Neural progenitor cell (in vitro differentiated cells): ENCODE measurements around the gene MARCHF3. TPM values are rescaled to one million over a fixed set of nuclear protein-coding genes. Genes with fewer than 3 reads are reported as not detected.

Experiments used
- DNase-seq: peaks from one replicate; pipeline ENCODE4 v3.0.0-alpha.2; 2016; ENCODE audit warnings: low spot score
- H2AFZ ChIP-seq: fragments of 200-600 bp; sonication (generic); replicated peaks from 2 replicates; pipeline ENCODE4 v1.6.1; 2016; ENCODE audit warnings: antibody characterized with exemption
- H3F3A ChIP-seq: fragments of 200-600 bp; sonication (generic); 2 replicates; pipeline ENCODE4 v1.6.1; 2016; ENCODE audit warnings: antibody characterized with exemption, low read depth
- H3K27ac ChIP-seq: fragments of 200-600 bp; sonication (generic); 2 replicates; pipeline ENCODE4 v1.5.1; 2016; ENCODE audit warnings: mild to moderate bottlenecking
- H3K27me3 ChIP-seq: fragments of 200-600 bp; sonication (generic); 2 replicates; pipeline ENCODE4 v1.6.1; 2016; ENCODE audit warnings: mild to moderate bottlenecking, moderate library complexity
- H3K36me3 ChIP-seq: fragments of 200-600 bp; sonication (generic); 2 replicates; pipeline ENCODE4 v1.5.1; 2016
- H3K4me1 ChIP-seq: fragments of 200-600 bp; sonication (generic); 2 replicates; pipeline ENCODE4 v1.6.1; 2016; ENCODE audit warnings: mixed run types
- H3K4me2 ChIP-seq: fragments of 200-600 bp; sonication (generic); 2 replicates; pipeline ENCODE4 v1.6.1; 2016
- H3K4me3 ChIP-seq: fragments of 200-600 bp; sonication (generic); 2 replicates; pipeline ENCODE4 v1.5.1; 2016
- H3K79me2 ChIP-seq: fragments of 200-600 bp; sonication (generic); 2 replicates; pipeline ENCODE4 v1.6.1; 2016; ENCODE audit warnings: low read depth
- H3K9ac ChIP-seq: fragments of 200-600 bp; sonication (generic); 2 replicates; pipeline ENCODE4 v1.6.1; 2016
- H3K9me3 ChIP-seq: fragments of 200-600 bp; sonication (generic); 2 replicates; pipeline ENCODE4 v1.5.1; 2016; ENCODE audit warnings: low read depth
- H4K20me1 ChIP-seq: fragments of 200-600 bp; sonication (generic); 2 replicates; pipeline ENCODE4 v1.6.1; 2016; ENCODE audit warnings: low read depth
- H3K27ac Mint-ChIP-seq: 3 replicates; pipeline ENCODE4 v1.8.0; 2021; ENCODE audit warnings: mixed read lengths
- H3K27me3 Mint-ChIP-seq: 2 replicates; pipeline ENCODE4 v1.8.0; 2022; ENCODE audit warnings: low read depth, mild to moderate bottlenecking, inconsistent platforms, moderate library complexity, mixed read lengths; ENCODE audit not compliant: insufficient read depth
- H3K36me3 Mint-ChIP-seq: 3 replicates; pipeline ENCODE4 v1.8.0; 2021; ENCODE audit warnings: mixed read lengths
- H3K4me1 Mint-ChIP-seq: 3 replicates; pipeline ENCODE4 v1.8.0; 2021; ENCODE audit warnings: mixed read lengths
- H3K4me3 Mint-ChIP-seq: 3 replicates; pipeline ENCODE4 v1.8.0; 2021; ENCODE audit warnings: mild to moderate bottlenecking, moderate library complexity, mixed read lengths
- H3K9me3 Mint-ChIP-seq: 3 replicates; pipeline ENCODE4 v1.8.0; 2020; ENCODE audit warnings: mixed read lengths
- CTCF ChIP-seq: fragments of 200-600 bp; sonication (generic); IDR thresholded peaks from 2 replicates; pipeline ENCODE4 v1.5.1; 2017; ENCODE audit warnings: antibody characterized with exemption, mild to moderate bottlenecking
- EZH2 ChIP-seq: fragments of 200-600 bp; sonication (generic); IDR thresholded peaks from 2 replicates; pipeline ENCODE4 v1.6.1; 2017; ENCODE audit warnings: antibody characterized with exemption, mild to moderate bottlenecking, moderate library complexity
- EZH2phosphoT487 ChIP-seq: fragments of 200-600 bp; sonication (generic); IDR thresholded peaks from 2 replicates; pipeline ENCODE4 v1.6.1; 2017; ENCODE audit warnings: antibody characterized with exemption
- total RNA-seq: library from RNA; depleted of rRNA; stranded (reverse); fragments of >200 nt; gene quantifications from 2 replicates; pipeline ENCODE4 v1.2.3, GENCODE V29; 2015; ENCODE audit warnings: low replicate concordance

MARCHF3 gene
- total RNA-seq, 1 donor from 2014 or later, result 6.1 TPM

GRCh38 chr5:126921241-126922091 lies 108.9 kb downstream of the MARCHF3 start:
- TF ChIP-seq EZH2phosphoT487 (no peak), EZH2 (no peak), CTCF (no peak)
- Mint-ChIP-seq H3K9me3 (no peaks in the 10 kb centered on the region), H3K27me3 (peaks cover 2% of the 10 kb centered on the region), H3K4me1 (peaks cover 57% of the 10 kb centered on the region), H3K27ac (no peak overlapping the region), H3K4me3 (no peak overlapping the region), H3K36me3 (no peaks in the 10 kb centered on the region)
- H3K4me1 ChIP-seq, result peaks cover 21% of the 10 kb centered on the region
- no peak for DNase-seq
- H3K36me3 ChIP-seq, result no peaks in the 10 kb centered on the region
- peak overlapping the region; percentile 51 for H3K4me2 ChIP-seq
- H3K4me3 ChIP-seq, result no peak overlapping the region
- peak overlapping the region; percentile 40 for H2AFZ ChIP-seq
- no peaks in the 10 kb centered on the region for H3K9me3 ChIP-seq
- no peak overlapping the region for H3K9ac ChIP-seq
- H3K79me2 ChIP-seq, result no peaks in the 10 kb centered on the region
- no peak overlapping the region for H3K27ac ChIP-seq
- no peaks in the 10 kb centered on the region for H4K20me1 ChIP-seq
- H3K27me3 ChIP-seq, result no peaks in the 10 kb centered on the region
- H3F3A ChIP-seq, result no peaks in the 10 kb centered on the region

GRCh38 chr5:126920291-126920690 lies 110.1 kb downstream of the MARCHF3 start:
- peaks cover 21% of the 10 kb centered on the region for H3K4me1 ChIP-seq
- no peak for DNase-seq
- H3K9me3 ChIP-seq, result no peaks in the 10 kb centered on the region
- no peaks in the 10 kb centered on the region for H3F3A ChIP-seq
- TF ChIP-seq CTCF (no peak), EZH2 (no peak), EZH2phosphoT487 (no peak)
- H3K4me2 ChIP-seq, result no peak overlapping the region
- Mint-ChIP-seq H3K9me3 (no peaks in the 10 kb centered on the region), H3K27ac (peak overlapping the region; percentile 39), H3K27me3 (no peaks in the 10 kb centered on the region), H3K4me3 (no peak overlapping the region), H3K4me1 (peaks cover 54% of the 10 kb centered on the region), H3K36me3 (no peaks in the 10 kb centered on the region)
- H4K20me1 ChIP-seq, result no peaks in the 10 kb centered on the region
- no peaks in the 10 kb centered on the region for H3K79me2 ChIP-seq
- no peaks in the 10 kb centered on the region for H3K27me3 ChIP-seq
- H2AFZ ChIP-seq, result no peak overlapping the region
- H3K4me3 ChIP-seq, result no peak overlapping the region
- H3K36me3 ChIP-seq, result no peaks in the 10 kb centered on the region
- no peak overlapping the region for H3K27ac ChIP-seq
- no peak overlapping the region for H3K9ac ChIP-seq

GRCh38 chr5:126919566-126919965 lies 110.8 kb downstream of the MARCHF3 start:
- Histone ChIP-seq H2AFZ (no peak overlapping the region), H3K4me1 (peaks cover 21% of the 10 kb centered on the region), H3K27me3 (no peaks in the 10 kb centered on the region), H3K27ac (no peak overlapping the region), H3K36me3 (no peaks in the 10 kb centered on the region), H3K9ac (no peak overlapping the region), H3K79me2 (no peaks in the 10 kb centered on the region), H3K4me2 (no peak overlapping the region), H3K9me3 (no peaks in the 10 kb centered on the region), H3K4me3 (no peak overlapping the region), H3F3A (no peaks in the 10 kb centered on the region), H4K20me1 (no peaks in the 10 kb centered on the region)
- TF ChIP-seq CTCF (no peak), EZH2 (no peak), EZH2phosphoT487 (no peak)
- peaks cover 4% of the 10 kb centered on the region for H3K27me3 Mint-ChIP-seq
- no peaks in the 10 kb centered on the region for H3K36me3 Mint-ChIP-seq
- peaks cover 52% of the 10 kb centered on the region for H3K4me1 Mint-ChIP-seq
- no peak overlapping the region for H3K4me3 Mint-ChIP-seq
- no peak for DNase-seq
- no peak overlapping the region for H3K27ac Mint-ChIP-seq
- no peaks in the 10 kb centered on the region for H3K9me3 Mint-ChIP-seq
